GM12864 (cell line): Measurements from ENCODE around the gene MTARC2.

ENCODE experiments used
- DNase-seq: peaks from one replicate; pipeline ENCODE4 v3.0.0-alpha.2; 2011; ENCODE audit warnings: low read depth
- H3K4me3 ChIP-seq: 2 replicates; pipeline ENCODE4 v1.5.1; 2011; ENCODE audit warnings: mild to moderate bottlenecking, low read depth, low read length, control low read depth
- TF ChIP-seq, protein P1 (sequence below): IDR thresholded peaks from 2 replicates; pipeline ENCODE4 v1.5.1; 2011; ENCODE audit warnings: low read depth, mild to moderate bottlenecking, moderate library complexity, low read length, control low read depth, inconsistent platforms; ENCODE audit errors: missing control alignments

The MTARC2 gene

DNA sequence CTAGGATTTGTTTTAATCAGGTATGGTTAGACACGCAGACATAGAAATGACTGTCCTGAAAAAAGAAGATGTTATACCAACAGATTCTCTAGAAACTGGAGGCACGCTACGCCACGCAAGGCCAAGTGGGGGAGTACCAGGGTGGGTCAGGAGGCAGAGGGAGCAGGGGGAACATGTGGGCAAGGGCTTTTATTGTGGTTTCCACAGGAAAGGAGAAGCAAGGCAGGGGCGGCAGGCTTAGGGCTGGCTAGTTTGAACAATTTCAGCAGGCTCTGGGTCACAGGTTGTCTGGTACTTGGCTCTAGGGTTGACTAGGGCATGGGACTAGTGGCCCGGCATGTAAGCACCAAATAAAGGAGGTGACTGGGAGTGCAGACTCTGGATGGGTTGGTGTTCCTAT, 7.2 kb downstream of the MTARC2 start:
- TF ChIP-seq, protein P1, sequence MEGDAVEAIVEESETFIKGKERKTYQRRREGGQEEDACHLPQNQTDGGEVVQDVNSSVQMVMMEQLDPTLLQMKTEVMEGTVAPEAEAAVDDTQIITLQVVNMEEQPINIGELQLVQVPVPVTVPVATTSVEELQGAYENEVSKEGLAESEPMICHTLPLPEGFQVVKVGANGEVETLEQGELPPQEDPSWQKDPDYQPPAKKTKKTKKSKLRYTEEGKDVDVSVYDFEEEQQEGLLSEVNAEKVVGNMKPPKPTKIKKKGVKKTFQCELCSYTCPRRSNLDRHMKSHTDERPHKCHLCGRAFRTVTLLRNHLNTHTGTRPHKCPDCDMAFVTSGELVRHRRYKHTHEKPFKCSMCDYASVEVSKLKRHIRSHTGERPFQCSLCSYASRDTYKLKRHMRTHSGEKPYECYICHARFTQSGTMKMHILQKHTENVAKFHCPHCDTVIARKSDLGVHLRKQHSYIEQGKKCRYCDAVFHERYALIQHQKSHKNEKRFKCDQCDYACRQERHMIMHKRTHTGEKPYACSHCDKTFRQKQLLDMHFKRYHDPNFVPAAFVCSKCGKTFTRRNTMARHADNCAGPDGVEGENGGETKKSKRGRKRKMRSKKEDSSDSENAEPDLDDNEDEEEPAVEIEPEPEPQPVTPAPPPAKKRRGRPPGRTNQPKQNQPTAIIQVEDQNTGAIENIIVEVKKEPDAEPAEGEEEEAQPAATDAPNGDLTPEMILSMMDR, result no peak
- no peak overlapping the region for H3K4me3 ChIP-seq
- no peak for DNase-seq

DNA sequence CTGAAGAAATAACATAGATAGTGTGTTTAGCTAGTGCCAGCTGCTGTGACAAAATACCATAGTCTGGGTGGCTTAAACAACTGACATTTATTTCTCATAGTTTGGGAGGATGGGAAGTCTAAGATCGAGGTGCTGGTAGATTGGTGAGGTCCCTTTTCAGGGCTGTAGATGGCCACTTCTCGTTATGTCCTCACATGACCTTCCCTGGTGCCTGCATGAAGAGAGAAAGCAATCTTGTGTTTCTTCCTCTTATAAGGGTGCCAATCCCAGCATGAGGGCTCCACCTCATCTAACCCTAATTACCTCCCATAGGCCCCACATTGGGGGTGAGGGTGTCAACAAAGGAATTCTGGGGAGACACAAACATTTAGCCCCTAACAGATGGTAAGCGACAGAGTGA, 9.3 kb downstream of the MTARC2 start:
- TF ChIP-seq, protein P1, result no peak
- no peak for DNase-seq
- H3K4me3 ChIP-seq, result no peak overlapping the region

DNA sequence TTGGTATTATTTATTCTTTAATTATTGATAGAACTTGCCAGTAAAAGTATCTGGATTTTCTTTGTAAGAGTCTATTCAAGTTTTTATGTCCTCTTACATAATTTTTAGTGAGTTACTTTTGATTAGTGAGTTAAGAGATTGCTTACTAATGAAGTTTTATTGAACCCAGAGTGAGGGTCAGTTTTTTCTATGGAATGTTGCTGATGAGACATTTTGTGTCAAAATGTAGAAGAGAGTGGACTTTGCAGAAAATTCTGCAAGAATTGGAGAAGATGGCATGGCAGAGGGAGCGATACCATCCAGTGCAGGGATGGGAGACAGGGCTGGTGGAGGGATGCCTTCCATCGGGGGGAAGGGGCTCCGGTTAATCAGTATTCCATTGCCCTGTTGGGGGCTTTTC, 11.0 kb downstream of the MTARC2 start:
- TF ChIP-seq, protein P1, result no peak
- no peak overlapping the region for H3K4me3 ChIP-seq
- DNase-seq, result no peak

DNA sequence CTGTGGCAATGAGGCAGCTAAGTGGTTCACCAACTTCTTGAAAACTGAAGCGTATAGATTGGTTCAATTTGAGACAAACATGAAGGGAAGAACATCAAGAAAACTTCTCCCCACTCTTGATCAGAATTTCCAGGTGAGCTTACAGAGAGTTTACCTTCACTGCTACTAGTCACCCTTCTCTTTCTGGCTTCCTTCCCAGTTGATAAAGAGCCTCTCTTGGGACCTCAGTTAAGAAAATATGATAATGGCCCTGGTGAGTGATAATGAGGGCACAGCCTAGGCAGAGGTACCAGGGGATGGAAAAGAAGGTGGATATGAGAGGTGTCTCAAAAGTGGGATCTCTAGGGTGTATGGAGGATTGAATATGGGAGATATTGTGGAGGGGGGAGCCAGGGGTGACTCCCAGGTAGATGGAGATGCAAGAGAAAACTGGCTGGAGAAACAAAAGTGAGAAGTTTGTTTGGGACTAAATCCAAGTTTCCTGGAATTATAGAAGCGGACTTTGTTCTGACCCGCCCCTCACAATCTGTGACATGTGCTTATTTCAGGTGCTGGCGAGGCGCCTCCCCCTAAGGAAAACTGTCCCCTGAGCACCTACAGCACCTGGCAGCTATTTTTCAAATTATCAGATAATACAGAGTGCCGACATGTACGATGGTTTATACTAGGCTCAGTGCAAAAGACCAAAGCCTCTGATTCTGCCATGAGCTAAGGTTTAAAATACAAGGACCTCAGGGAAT, 13.7 kb downstream of the MTARC2 start:
- no peak for DNase-seq
- no peak overlapping the region for H3K4me3 ChIP-seq
- TF ChIP-seq, protein P1, result no peak

DNA sequence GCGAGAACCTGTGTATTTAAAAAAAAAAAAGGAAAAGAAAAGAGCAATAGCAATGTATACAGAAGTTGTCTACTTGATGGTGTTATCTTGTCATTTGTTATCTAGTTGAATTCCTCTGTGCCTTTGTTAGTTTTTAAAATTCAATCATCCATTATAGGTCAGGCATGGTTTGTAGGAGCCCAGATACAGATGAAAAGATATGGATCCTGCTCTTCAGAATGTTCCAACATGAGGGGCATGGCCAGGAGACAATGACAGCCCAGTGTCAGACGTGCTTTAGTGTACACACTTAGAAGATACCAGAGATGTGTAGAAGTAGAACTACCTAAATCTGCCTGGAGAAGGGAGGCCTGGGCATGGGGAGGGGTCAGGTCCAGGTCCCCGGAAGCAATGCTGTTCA, 16.6 kb downstream of the MTARC2 start:
- H3K4me3 ChIP-seq, result no peak overlapping the region
- DNase-seq, result no peak
- TF ChIP-seq, protein P1, result no peak

DNA sequence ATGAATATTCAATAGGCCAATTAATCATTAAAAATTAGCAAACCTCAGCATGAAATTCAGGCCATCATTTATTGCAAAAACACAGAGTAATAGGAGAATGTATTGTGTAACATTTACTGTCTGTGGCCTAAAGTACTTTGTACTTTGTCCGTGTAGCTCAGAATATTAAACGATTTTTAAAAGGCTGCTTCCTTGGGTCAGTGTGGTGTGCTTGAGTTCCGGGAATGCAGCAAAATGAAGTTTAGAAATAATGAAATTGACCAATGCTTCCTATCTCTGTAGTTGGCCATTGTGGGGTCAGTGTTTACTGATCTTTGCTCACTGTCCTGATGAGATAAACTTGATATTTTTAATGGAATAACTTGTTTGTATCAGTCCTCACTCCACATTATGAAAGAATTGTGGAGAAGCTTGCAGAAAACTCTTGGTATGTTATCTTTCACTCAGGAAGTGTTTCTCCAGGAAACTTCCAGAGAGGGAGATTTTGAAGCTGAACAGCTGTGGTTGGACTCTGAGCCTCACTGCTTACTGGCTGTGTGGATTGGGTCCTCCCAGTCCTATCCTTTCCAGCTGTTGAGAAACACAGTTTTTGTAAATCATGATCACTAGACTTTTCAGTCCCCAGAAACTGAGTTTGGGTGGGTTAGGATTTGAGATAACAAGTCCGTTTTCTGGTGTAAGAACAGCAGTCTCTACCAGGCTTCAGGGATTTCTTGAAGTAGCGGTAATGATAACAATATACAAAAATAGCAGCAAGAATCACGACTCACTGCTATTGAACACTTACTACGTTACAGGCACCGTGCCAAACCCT, 19.4 kb downstream of the MTARC2 start:
- TF ChIP-seq, protein P1, result no peak
- no peak overlapping the region for H3K4me3 ChIP-seq
- DNase-seq, result no peak
